K562 (cell line): ENCODE data around the gene LIPT2.

Source experiments
- CEBPG ChIP-seq, 3 experiments: fragments of 200-800 bp in 1 of 3; sonication (Bioruptor generic) in 1 of 3; sonication (generic) in 1 of 3; formaldehyde crosslinking in 1 of 3; IDR thresholded peaks in 2 of 3; conservative IDR thresholded peaks in 1 of 3; 2 replicates each; pipeline versions ENCODE4 v1.6.1 to v1.8.0; 2016 to 2022; ENCODE audit warnings: missing compliant biosample characterization in 2 of 3, missing genetic modification characterization in 2 of 3, mild to moderate bottlenecking in 1 of 3, missing genetic modification reagents in 1 of 3
- FOXP1 ChIP-seq: sonication (generic); formaldehyde crosslinking; IDR thresholded peaks from 2 replicates; pipeline ENCODE4 v1.8.0; 2022; ENCODE audit warnings: mild to moderate bottlenecking, missing genetic modification reagents
- KLF16 ChIP-seq: IDR thresholded peaks from 2 replicates; pipeline ENCODE4 v1.6.1; 2016; ENCODE audit warnings: antibody characterized with exemption
- NR2C2 ChIP-seq, 2 experiments: fragments of 200-800 bp in 1 of 2; sonication (Bioruptor generic) in 1 of 2; sonication (generic) in 1 of 2; formaldehyde crosslinking in 1 of 2; IDR thresholded peaks; 2 replicates each; pipeline versions ENCODE4 v1.6.1 to v1.8.0; 2016 to 2022; ENCODE audit warnings: mild to moderate bottlenecking in 1 of 2, missing compliant biosample characterization in 1 of 2, missing genetic modification characterization in 1 of 2, missing genetic modification reagents in 1 of 2
- TCF7L2 ChIP-seq: fragments of 150-350 bp; IDR thresholded peaks from 2 replicates; pipeline ENCODE4 v1.6.1; 2016; ENCODE audit warnings: low read depth, mild to moderate bottlenecking, low read length, moderate library complexity
- TEAD4 ChIP-seq, 2 experiments: sonication (generic) in 1 of 2; formaldehyde crosslinking in 1 of 2; IDR thresholded peaks; 2 replicates each; pipeline versions ENCODE4 v1.6.1 to v1.8.0; 2012 to 2022; ENCODE audit warnings: borderline replicate concordance in 1 of 2, inconsistent platforms in 1 of 2, low read length in 1 of 2, mild to moderate bottlenecking in 1 of 2, missing genetic modification reagents in 1 of 2
- ZFP36 ChIP-seq: fragments of 150-350 bp; IDR thresholded peaks from 2 replicates; pipeline ENCODE4 v1.6.1; 2018; ENCODE audit warnings: low read length, low read depth; ENCODE audit not compliant: partially characterized antibody
- TF ChIP-seq, protein P1 (sequence below), 3 experiments: IDR thresholded peaks in 2 of 3; conservative IDR thresholded peaks in 1 of 3; 2 replicates each; pipeline ENCODE4 v1.5.1; 2011 to 2012; ENCODE audit warnings: low read length in 3 of 3, mild to moderate bottlenecking in 3 of 3, control low read depth in 2 of 3, improper control_type of control experiment in 1 of 3, inconsistent platforms in 1 of 3, low read depth in 1 of 3, mixed read lengths in 1 of 3, moderate library complexity in 1 of 3; ENCODE audit not compliant: insufficient read depth in 2 of 3
- TF ChIP-seq, protein P2 (sequence below): fragments of 450-650 bp; IDR thresholded peaks from 2 replicates; pipeline ENCODE4 v1.6.1; 2017; ENCODE audit warnings: mild to moderate bottlenecking, moderate library complexity
- TF ChIP-seq, protein P3 (sequence below): sonication (generic); formaldehyde crosslinking; IDR thresholded peaks from 2 replicates; pipeline ENCODE4 v1.8.1; 2023; ENCODE audit warnings: mild to moderate bottlenecking, missing genetic modification reagents

DNA sequence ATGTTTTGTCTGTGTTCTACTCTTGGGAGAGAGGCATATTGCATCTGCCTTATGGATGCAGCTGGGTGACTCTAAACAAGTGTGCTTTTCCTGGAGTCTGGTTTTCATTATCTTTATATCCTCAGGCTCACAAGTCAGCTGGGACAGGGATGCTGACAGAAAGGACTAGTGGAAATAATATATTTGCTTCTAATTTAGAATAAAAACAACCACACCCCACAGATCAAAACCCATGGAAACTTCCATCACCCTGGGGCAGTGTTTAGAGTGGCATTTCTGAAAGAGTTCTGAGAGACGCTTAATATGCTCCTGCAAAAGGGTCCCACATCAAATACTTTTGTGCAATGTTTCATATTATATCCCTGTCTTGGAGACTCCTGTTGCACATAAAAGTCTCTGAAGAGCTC lies 47.0 kb downstream of the LIPT2 start:
- no peak for TF ChIP-seq TCF7L2
- no peak for TF ChIP-seq ZFP36
- TF ChIP-seq, protein P1, sequence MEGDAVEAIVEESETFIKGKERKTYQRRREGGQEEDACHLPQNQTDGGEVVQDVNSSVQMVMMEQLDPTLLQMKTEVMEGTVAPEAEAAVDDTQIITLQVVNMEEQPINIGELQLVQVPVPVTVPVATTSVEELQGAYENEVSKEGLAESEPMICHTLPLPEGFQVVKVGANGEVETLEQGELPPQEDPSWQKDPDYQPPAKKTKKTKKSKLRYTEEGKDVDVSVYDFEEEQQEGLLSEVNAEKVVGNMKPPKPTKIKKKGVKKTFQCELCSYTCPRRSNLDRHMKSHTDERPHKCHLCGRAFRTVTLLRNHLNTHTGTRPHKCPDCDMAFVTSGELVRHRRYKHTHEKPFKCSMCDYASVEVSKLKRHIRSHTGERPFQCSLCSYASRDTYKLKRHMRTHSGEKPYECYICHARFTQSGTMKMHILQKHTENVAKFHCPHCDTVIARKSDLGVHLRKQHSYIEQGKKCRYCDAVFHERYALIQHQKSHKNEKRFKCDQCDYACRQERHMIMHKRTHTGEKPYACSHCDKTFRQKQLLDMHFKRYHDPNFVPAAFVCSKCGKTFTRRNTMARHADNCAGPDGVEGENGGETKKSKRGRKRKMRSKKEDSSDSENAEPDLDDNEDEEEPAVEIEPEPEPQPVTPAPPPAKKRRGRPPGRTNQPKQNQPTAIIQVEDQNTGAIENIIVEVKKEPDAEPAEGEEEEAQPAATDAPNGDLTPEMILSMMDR (IDR thresholded peaks at IDR 0.05 in 2 of 3, conservative IDR thresholded peaks at IDR 0.05 in 1 of 3; ENCODE audit: insufficient read depth in 2 of 3, low read depth in 1 of 3, low read length in 3 of 3), result no peak
- no peak for TF ChIP-seq FOXP1 (CRISPR knock-in tag)
- TF ChIP-seq NR2C2 (CRISPR knock-in tag; IDR thresholded peaks at IDR 0.05), result no peak
- no peak for TF ChIP-seq NR2C2 (tag; IDR thresholded peaks at IDR 0.05)
- TF ChIP-seq CEBPG (CRISPR knock-in tag; IDR thresholded peaks at IDR 0.05), result no peak
- no peak for TF ChIP-seq CEBPG (tag; conservative IDR thresholded peaks at IDR 0.05 in 1 of 2, IDR thresholded peaks at IDR 0.05 in 1 of 2)
- no peak for TF ChIP-seq TEAD4 (IDR thresholded peaks at IDR 0.05; ENCODE audit: low read length)
- TF ChIP-seq TEAD4 (CRISPR knock-in tag; IDR thresholded peaks at IDR 0.05; ENCODE audit: borderline replicate concordance), result no peak
- no peak for TF ChIP-seq KLF16
- TF ChIP-seq, protein P2, sequence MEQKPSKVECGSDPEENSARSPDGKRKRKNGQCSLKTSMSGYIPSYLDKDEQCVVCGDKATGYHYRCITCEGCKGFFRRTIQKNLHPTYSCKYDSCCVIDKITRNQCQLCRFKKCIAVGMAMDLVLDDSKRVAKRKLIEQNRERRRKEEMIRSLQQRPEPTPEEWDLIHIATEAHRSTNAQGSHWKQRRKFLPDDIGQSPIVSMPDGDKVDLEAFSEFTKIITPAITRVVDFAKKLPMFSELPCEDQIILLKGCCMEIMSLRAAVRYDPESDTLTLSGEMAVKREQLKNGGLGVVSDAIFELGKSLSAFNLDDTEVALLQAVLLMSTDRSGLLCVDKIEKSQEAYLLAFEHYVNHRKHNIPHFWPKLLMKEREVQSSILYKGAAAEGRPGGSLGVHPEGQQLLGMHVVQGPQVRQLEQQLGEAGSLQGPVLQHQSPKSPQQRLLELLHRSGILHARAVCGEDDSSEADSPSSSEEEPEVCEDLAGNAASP, result no peak
- TF ChIP-seq, protein P3, sequence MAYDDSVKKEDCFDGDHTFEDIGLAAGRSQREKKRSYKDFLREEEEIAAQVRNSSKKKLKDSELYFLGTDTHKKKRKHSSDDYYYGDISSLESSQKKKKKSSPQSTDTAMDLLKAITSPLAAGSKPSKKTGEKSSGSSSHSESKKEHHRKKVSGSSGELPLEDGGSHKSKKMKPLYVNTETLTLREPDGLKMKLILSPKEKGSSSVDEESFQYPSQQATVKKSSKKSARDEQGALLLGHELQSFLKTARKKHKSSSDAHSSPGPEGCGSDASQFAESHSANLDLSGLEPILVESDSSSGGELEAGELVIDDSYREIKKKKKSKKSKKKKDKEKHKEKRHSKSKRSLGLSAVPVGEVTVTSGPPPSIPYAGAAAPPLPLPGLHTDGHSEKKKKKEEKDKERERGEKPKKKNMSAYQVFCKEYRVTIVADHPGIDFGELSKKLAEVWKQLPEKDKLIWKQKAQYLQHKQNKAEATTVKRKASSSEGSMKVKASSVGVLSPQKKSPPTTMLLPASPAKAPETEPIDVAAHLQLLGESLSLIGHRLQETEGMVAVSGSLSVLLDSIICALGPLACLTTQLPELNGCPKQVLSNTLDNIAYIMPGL (CRISPR knock-in tag), result no peak
